IMR-90 (cell line): ENCODE measurements around the gene HIRA. TPM values are rescaled to one million over a fixed set of nuclear protein-coding genes. Genes with fewer than 3 reads are reported as not detected.

Experiments used
- ATAC-seq: fragments of 200-7000 bp; cut with Tn5 transposase; 2 replicates; pipeline ENCODE4 v1.9.1; 2020; ENCODE audit warnings: low read depth, mild to moderate bottlenecking, moderate library complexity
- BruUV-seq: library from RNA; stranded (reverse); fragments of 400-500 nt; replicated peaks from 2 replicates; lab custom pipeline; 2021; lab: Mats Ljungman, UMichigan
- CTCF ChIA-PET: fragments of 300-600 bp; formaldehyde crosslinking; extraction: SDS; loops from one replicate; lab custom pipeline; 2021; ENCODE audit warnings: antibody characterized with exemption; lab: Yijun Ruan, JAX
- POLR2A ChIA-PET: fragments of 300-600 bp; sonication (Branson Sonifier 250); formaldehyde crosslinking; loops from one replicate; lab custom pipeline; 2022; ENCODE audit warnings: antibody characterized with exemption; ENCODE audit not compliant: unreplicated experiment; lab: Charles Lee
- DNase-seq: peaks from one replicate; pipeline ENCODE4 v3.0.0; 2013
- H2AFZ ChIP-seq: replicated peaks from 2 replicates; pipeline ENCODE3; 2013; ENCODE audit warnings: low read length, mild to moderate bottlenecking; ENCODE audit not compliant: poor library complexity
- H2AK5ac ChIP-seq: 2 replicates; pipeline ENCODE4 v1.6.1; 2013; ENCODE audit warnings: low read depth, low read length, inconsistent platforms
- H2AK9ac ChIP-seq: replicated peaks from 2 replicates; pipeline ENCODE3; 2013; ENCODE audit warnings: mild to moderate bottlenecking, low read depth, low read length, moderate library complexity; ENCODE audit not compliant: poor library complexity
- H2BK120ac ChIP-seq: 2 replicates; pipeline ENCODE4 v1.6.1; 2013; ENCODE audit warnings: low read depth, low read length, inconsistent platforms
- H2BK15ac ChIP-seq: 3 replicates; pipeline ENCODE4 v1.6.1; 2013; ENCODE audit warnings: low read depth, low read length, inconsistent platforms
- H2BK20ac ChIP-seq: 2 replicates; pipeline ENCODE4 v1.6.1; 2013; ENCODE audit warnings: low read depth, mild to moderate bottlenecking, inconsistent platforms, low read length, moderate library complexity
- H2BK5ac ChIP-seq: 2 replicates; pipeline ENCODE4 v1.6.1; 2013; ENCODE audit warnings: mild to moderate bottlenecking, low read depth, low read length, inconsistent platforms; ENCODE audit not compliant: poor library complexity, severe bottlenecking
- H3K14ac ChIP-seq: replicated peaks from 2 replicates; pipeline ENCODE4 v1.6.1; 2013; ENCODE audit warnings: low read depth, low read length, inconsistent platforms
- H3K18ac ChIP-seq: 2 replicates; pipeline ENCODE4 v1.6.1; 2013; ENCODE audit warnings: low read depth, low read length, control low read depth
- H3K23ac ChIP-seq: 2 replicates; pipeline ENCODE4 v1.6.1; 2013; ENCODE audit warnings: low read depth, low read length, inconsistent platforms
- H3K27ac ChIP-seq: 2 replicates; pipeline ENCODE4 v1.5.1; 2013; ENCODE audit warnings: mild to moderate bottlenecking, control low read depth, low read length; ENCODE audit not compliant: insufficient read depth
- H3K27me3 ChIP-seq: 2 replicates; pipeline ENCODE4 v1.6.1; 2013; ENCODE audit warnings: low read length; ENCODE audit not compliant: control insufficient read depth, insufficient read depth
- H3K36me3 ChIP-seq: 2 replicates; pipeline ENCODE4 v1.6.1; 2013; ENCODE audit warnings: low read length, mixed read lengths; ENCODE audit not compliant: control insufficient read depth, insufficient read depth
- H3K4ac ChIP-seq: 2 replicates; pipeline ENCODE4 v1.6.1; 2013; ENCODE audit warnings: low read depth, low read length, inconsistent platforms
- H3K4me1 ChIP-seq: 2 replicates; pipeline ENCODE4 v1.6.1; 2013; ENCODE audit warnings: low read length, mixed read lengths; ENCODE audit not compliant: control insufficient read depth, insufficient read depth
- H3K4me2 ChIP-seq: 2 replicates; pipeline ENCODE4 v1.6.1; 2013; ENCODE audit warnings: low read depth, mild to moderate bottlenecking, control low read depth, low read length, moderate library complexity
- H3K4me3 ChIP-seq: 2 replicates; pipeline ENCODE4 v1.5.1; 2013; ENCODE audit warnings: low read depth, mild to moderate bottlenecking, control low read depth, low read length, moderate library complexity; ENCODE audit not compliant: insufficient read depth
- H3K56ac ChIP-seq: 2 replicates; pipeline ENCODE4 v1.6.1; 2013; ENCODE audit warnings: low read length, inconsistent platforms; ENCODE audit not compliant: insufficient read depth; ENCODE audit errors: extremely low read depth
- H3K79me1 ChIP-seq, 2 experiments: 2 replicates each; pipeline ENCODE4 v1.6.1; 2013; ENCODE audit warnings: low read length in 2 of 2, inconsistent platforms in 1 of 2, low read depth in 1 of 2
- H3K9ac ChIP-seq: 2 replicates; pipeline ENCODE4 v1.6.1; 2013; ENCODE audit warnings: low read depth, low read length, control low read depth
- H3K9me1 ChIP-seq: 2 replicates; pipeline ENCODE4 v1.6.1; 2013; ENCODE audit warnings: low read length, inconsistent platforms; ENCODE audit not compliant: insufficient read depth
- H3K9me3 ChIP-seq: 2 replicates; pipeline ENCODE4 v1.6.1; 2013; ENCODE audit warnings: low read length; ENCODE audit not compliant: control insufficient read depth, insufficient read depth
- H4K20me1 ChIP-seq: 2 replicates; pipeline ENCODE4 v1.6.1; 2013; ENCODE audit warnings: low read length, inconsistent platforms; ENCODE audit not compliant: insufficient read depth
- H4K5ac ChIP-seq: 2 replicates; pipeline ENCODE4 v1.6.1; 2013; ENCODE audit warnings: mild to moderate bottlenecking, low read depth, low read length, control low read depth
- H4K8ac ChIP-seq, 2 experiments: 2 replicates each; pipeline ENCODE4 v1.6.1; 2013; ENCODE audit warnings: low read depth in 2 of 2, low read length in 2 of 2, control low read depth in 1 of 2, inconsistent platforms in 1 of 2
- H4K91ac ChIP-seq: 2 replicates; pipeline ENCODE4 v1.6.1; 2013; ENCODE audit warnings: low read depth, low read length, inconsistent platforms; ENCODE audit not compliant: insufficient read depth
- CHD1 ChIP-seq: IDR thresholded peaks from 2 replicates; pipeline ENCODE4 v1.6.1; 2012; ENCODE audit warnings: low read depth, low read length, improper control_type of control experiment
- CTCF ChIP-seq: conservative IDR thresholded peaks from 2 replicates; pipeline ENCODE4 v1.5.1; 2012; ENCODE audit warnings: mild to moderate bottlenecking, low read depth, low read length, improper control_type of control experiment
- ELK1 ChIP-seq: fragments of 150-350 bp; IDR thresholded peaks from 2 replicates; pipeline ENCODE4 v1.6.1; 2016; ENCODE audit warnings: low read depth, mild to moderate bottlenecking, low read length, moderate library complexity, borderline replicate concordance
- MXI1 ChIP-seq: IDR thresholded peaks from 2 replicates; pipeline ENCODE4 v1.6.1; 2012; ENCODE audit warnings: low read depth, mild to moderate bottlenecking, low read length, moderate library complexity, borderline replicate concordance
- RAD21 ChIP-seq: IDR thresholded peaks from 2 replicates; pipeline ENCODE4 v1.6.1; 2012; ENCODE audit warnings: low read length, improper control_type of control experiment
- RCOR1 ChIP-seq: IDR thresholded peaks from 2 replicates; pipeline ENCODE4 v1.6.1; 2012; ENCODE audit warnings: mild to moderate bottlenecking, low read length, improper control_type of control experiment; ENCODE audit not compliant: insufficient replicate concordance
- RFX5 ChIP-seq: IDR thresholded peaks from 2 replicates; pipeline ENCODE4 v1.8.0; 2012; ENCODE audit warnings: low read depth, mild to moderate bottlenecking, low read length, moderate library complexity
- SMC3 ChIP-seq: fragments of 150-350 bp; IDR thresholded peaks from 2 replicates; pipeline ENCODE4 v1.6.1; 2016; ENCODE audit warnings: low read depth, mild to moderate bottlenecking, antibody characterized with exemption, low read length, moderate library complexity
- WGBS, 2 experiments: methylation state at CpG; one replicate each; pipeline versions ENCODE4 v1.1.5 to v1.1.7; 2013; ENCODE audit warnings: missing lambda C conversion rate in 2 of 2; ENCODE audit not compliant: insufficient read length in 1 of 2; ENCODE audit errors: extremely low coverage in 2 of 2; 5-methylcytosine and 5-hydroxymethylcytosine counted together
- dilution Hi-C: fragments of 300-500 bp; cut with HindIII; formaldehyde crosslinking; loops from one replicate; pipeline ENCODE4 v1.14.3; 2018; ENCODE audit warnings: low sequenced_read_pairs; ENCODE audit not compliant: unreplicated experiment
- in situ Hi-C: fragments of 300-500 bp; cut with MboI; formaldehyde crosslinking; loops from 3 replicates; pipeline ENCODE4 v1.14.3; 2019; ENCODE audit warnings: low sequenced_read_pairs, inconsistent platforms, mixed read lengths
- intact Hi-C: fragments of 100-400 bp; cut with micrococcal nuclease; formaldehyde crosslinking; loops from 2 replicates; pipeline ENCODE4 v1.10.0; 2022
- polyA plus RNA-seq, 3 experiments: library from polyadenylated mRNA; depleted of rRNA; stranded (reverse); fragments of >200 nt; gene quantifications; 2 replicates each; pipeline ENCODE4 v1.2.3, GENCODE V29; 2012; ENCODE audit warnings: low replicate concordance in 1 of 3
- total RNA-seq: library from RNA; depleted of rRNA; stranded (reverse); fragments of >200 nt; gene quantifications from 2 replicates; pipeline ENCODE4 v1.2.3, GENCODE V29; 2012

Gene HIRA
- total and polyA plus RNA-seq, 2 of the 4 experiments (the other 2 are of a cell fraction): 14.5 to 24.2 TPM

GRCh38 chr22:19329454-19329853 is 102.1 kb downstream of the HIRA start:
- no peak overlapping the region for H3K23ac ChIP-seq
- H3K4me1 ChIP-seq: no peaks in the 10 kb centered on the region
- TF ChIP-seq MXI1 (no peak), RAD21 (no peak), CTCF (no peak), CHD1 (no peak), SMC3 (no peak), RFX5 (no peak), ELK1 (no peak), RCOR1 (no peak)
- H2BK15ac ChIP-seq: no peak overlapping the region
- intact Hi-C loops (no loop called here), in situ Hi-C loops (no loop called here), dilution Hi-C loops (no loop called here)
- POLR2A ChIA-PET: no interaction called here
- no TSS peak for BruUV-seq
- peaks cover 32% of the 10 kb centered on the region for H3K36me3 ChIP-seq
- no peak overlapping the region for H3K4me2 ChIP-seq
- H3K14ac ChIP-seq: no peak overlapping the region
- H3K9ac ChIP-seq: no peak overlapping the region
- no peak overlapping the region for H2BK5ac ChIP-seq
- CTCF ChIA-PET: no interaction called here
- no peak overlapping the region for H3K4ac ChIP-seq
- no peaks in the 10 kb centered on the region for H3K9me1 ChIP-seq
- H4K5ac ChIP-seq: no peak overlapping the region
- H2AK5ac ChIP-seq: no peak overlapping the region
- no peak overlapping the region for H2AK9ac ChIP-seq
- H3K4me3 ChIP-seq: no peak overlapping the region
- H4K91ac ChIP-seq: no peak overlapping the region
- H3K27me3 ChIP-seq: no peaks in the 10 kb centered on the region
- DNase-seq (no peak), ATAC-seq (no peak)
- H4K8ac ChIP-seq: no peak overlapping the region
- no peak overlapping the region for H3K18ac ChIP-seq
- WGBS, 2 experiments: 86% methylated on average over 1 of the region's 3 CpGs; no CpG with 5 or more reads in 1 of the 2 experiments
- H3K56ac ChIP-seq: no peak overlapping the region
- H3K27ac ChIP-seq: no peak overlapping the region
- no peaks in the 10 kb centered on the region for H4K20me1 ChIP-seq
- H2BK120ac ChIP-seq: no peak overlapping the region
- H2AFZ ChIP-seq: no peak overlapping the region
- H3K79me1 ChIP-seq: no peaks in the 10 kb centered on the region
- H3K9me3 ChIP-seq: peaks cover 3% of the 10 kb centered on the region
- H2BK20ac ChIP-seq: no peak overlapping the region
